ENCODE results near the gene ZBTB17.
"Not testable (repeated sequence)": the region's sequence is repeated elsewhere in the genome, so short reads cannot be mapped to it uniquely, and the experiment has no call there.

ZBTB17 gene

GRCh38 chr1:15983275-15983674 is 7.4 kb upstream of the ZBTB17 start:
- H3K4me3 ChIP-seq (ENCODE audit: low read length) = no peak overlapping the region
- TF ChIP-seq CTCF (IDR thresholded peaks at IDR 0.05; ENCODE audit: insufficient read depth, low read depth, low read length, missing control alignments) = no peak
- no peak for DNase-seq (ENCODE audit: low read depth)

- no peak for TF ChIP-seq CTCF (IDR thresholded peaks at IDR 0.05; ENCODE audit: insufficient read depth, low read depth, low read length, missing control alignments)
- no peak for DNase-seq (ENCODE audit: low read depth)
- no peak overlapping the region for H3K4me3 ChIP-seq (ENCODE audit: low read length)
Observed at GRCh38 chr1:15981679-15982078, 5.8 kb upstream of the ZBTB17 start.

- H3K4me3 ChIP-seq (ENCODE audit: low read length); DNase-seq (ENCODE audit: low read depth): not testable (repeated sequence)
Observed at GRCh38 chr1:15977947-15978346, 2.0 kb upstream of the ZBTB17 start.

- no peak for TF ChIP-seq CTCF (IDR thresholded peaks at IDR 0.05; ENCODE audit: insufficient read depth, low read depth, low read length, missing control alignments)
- peak overlapping the region; percentile 72 for H3K4me3 ChIP-seq (ENCODE audit: low read length)
- DNase-seq (ENCODE audit: low read depth) = peak; percentile 56
Observed at GRCh38 chr1:15975358-15975804, 520 bp downstream of the ZBTB17 start.

- peak overlapping the region; percentile 72 for H3K4me3 ChIP-seq (ENCODE audit: low read length)
- TF ChIP-seq CTCF (IDR thresholded peaks at IDR 0.05; ENCODE audit: insufficient read depth, low read depth, low read length, missing control alignments) = no peak
- DNase-seq (ENCODE audit: low read depth) = peak; percentile 39
Observed at GRCh38 chr1:15974855-15975254, 1.0 kb downstream of the ZBTB17 start.

GRCh38 chr1:15973772-15974171 is 2.1 kb downstream of the ZBTB17 start:
- no peak for DNase-seq (ENCODE audit: low read depth)
- no peak for TF ChIP-seq CTCF (IDR thresholded peaks at IDR 0.05; ENCODE audit: insufficient read depth, low read depth, low read length, missing control alignments)

GRCh38 chr1:15972409-15972808 is 3.5 kb downstream of the ZBTB17 start:
- no peak for TF ChIP-seq CTCF (IDR thresholded peaks at IDR 0.05; ENCODE audit: insufficient read depth, low read depth, low read length, missing control alignments)
- no peak overlapping the region for H3K4me3 ChIP-seq (ENCODE audit: low read length)
- no peak for DNase-seq (ENCODE audit: low read depth)

More at GRCh38 chr1:15973772-15974171, 2.1 kb downstream of the ZBTB17 start:
- no peak overlapping the region for H3K4me3 ChIP-seq (ENCODE audit: low read length)
